NCI-H1092 treated with DMSO at 0.1 percent for 48 hours (cell line): ENCODE measurements around the gene CCDC127.

Source experiments
- DNase-seq: peaks from one replicate; lab custom pipeline; 2025; lab: John Stamatoyannopoulos, UW

Gene CCDC127

GRCh38 chr5:157126-157715, 60.7 kb downstream of the CCDC127 start:
- DNase-seq: no peak

GRCh38 chr5:156411-157072, 61.4 kb downstream of the CCDC127 start:
- DNase-seq: no peak

- DNase-seq: no peak
Measured at GRCh38 chr5:155651-156410, 62.1 kb downstream of the CCDC127 start.

- DNase-seq: no peak
Measured at GRCh38 chr5:154826-155225, 63.1 kb downstream of the CCDC127 start.

- no peak for DNase-seq
Measured at GRCh38 chr5:154236-154635, 63.7 kb downstream of the CCDC127 start.

GRCh38 chr5:153256-153655, 64.7 kb downstream of the CCDC127 start:
- DNase-seq: no peak

- no peak for DNase-seq
Measured at GRCh38 chr5:152077-152476, 65.9 kb downstream of the CCDC127 start.

- no peak for DNase-seq
Measured at GRCh38 chr5:150746-151145, 67.2 kb downstream of the CCDC127 start.

GRCh38 chr5:149745-150485, 68.0 kb downstream of the CCDC127 start:
- DNase-seq: no peak

- no peak for DNase-seq
Measured at GRCh38 chr5:147751-148150, 70.2 kb downstream of the CCDC127 start.
